HG02678 (cell line): Measurements from ENCODE around the gene NCOA3.
A peak's percentile ranks its signal among the peaks of the same experiment; 100 is the strongest.
"Not testable (repeated sequence)": the region's sequence is repeated elsewhere in the genome, so short reads cannot be mapped to it uniquely, and the experiment has no call there.

Source experiments
- ATAC-seq: cut with Tn5 transposase; IDR thresholded peaks from one replicate; pipeline ENCODE4 v1.9.1; 2021; ENCODE audit warnings: mild to moderate bottlenecking, moderate library complexity; ENCODE audit not compliant: unreplicated experiment

The NCOA3 gene

GRCh38 chr20:47501482-47502270, at the start of gene NCOA3:
Gene NCOA3 (plus strand): TSS chr20:47501887. CDS start chr20:47622248, 120,361 bp downstream.
- peak; percentile 80 for ATAC-seq

DNA sequence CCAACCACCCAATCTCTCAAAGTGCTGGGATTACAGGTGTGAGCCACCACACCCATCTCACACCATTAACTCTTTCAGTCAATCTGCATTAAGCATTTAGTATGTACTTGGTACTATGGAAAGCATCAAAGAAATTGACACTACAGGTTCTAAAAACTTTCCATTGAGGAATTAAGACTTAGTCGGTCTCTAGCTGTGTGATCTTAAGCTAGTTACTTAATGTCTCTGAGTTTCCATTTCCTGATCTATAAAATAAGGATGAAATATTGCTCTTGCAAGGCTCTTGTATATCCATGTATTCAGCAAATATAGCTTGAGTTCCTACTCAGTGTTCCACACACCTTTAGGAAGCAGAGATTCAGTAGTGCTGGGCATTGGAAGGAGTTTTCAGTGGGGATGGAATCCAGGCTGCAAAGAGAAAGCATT, 48.9 kb upstream of the NCOA3 start:
- ATAC-seq: no peak

DNA sequence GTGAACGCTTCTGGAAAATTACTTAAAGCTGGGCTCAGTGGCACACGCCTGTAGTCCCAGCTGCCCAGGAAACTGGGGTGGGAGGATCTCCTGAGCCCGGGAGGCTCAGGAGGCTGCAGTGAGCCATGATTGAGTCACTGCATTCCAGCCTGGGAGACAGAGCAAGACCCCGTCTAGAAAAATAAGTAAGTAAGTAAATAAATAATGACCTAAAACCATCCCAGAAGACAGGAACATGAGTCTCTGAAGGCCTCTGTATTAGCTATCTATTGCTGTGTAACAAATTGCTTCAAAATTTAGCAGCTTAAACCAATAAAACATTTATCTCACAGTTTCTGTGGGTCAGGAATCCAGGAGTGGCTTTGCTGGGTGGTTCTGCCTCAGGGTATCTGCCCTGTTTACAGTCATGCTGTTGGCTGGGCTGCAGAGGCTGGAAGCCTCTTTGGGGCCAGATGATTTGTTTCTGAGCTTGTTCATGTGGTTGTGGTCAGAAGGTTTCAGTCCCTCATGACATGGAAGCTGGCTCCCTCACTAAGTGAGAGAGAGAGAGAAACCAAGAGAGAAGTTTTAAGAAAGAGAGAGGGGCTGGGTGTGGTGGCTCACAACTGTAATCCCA, 48.4 kb upstream of the NCOA3 start:
- ATAC-seq: peak; percentile 93

DNA sequence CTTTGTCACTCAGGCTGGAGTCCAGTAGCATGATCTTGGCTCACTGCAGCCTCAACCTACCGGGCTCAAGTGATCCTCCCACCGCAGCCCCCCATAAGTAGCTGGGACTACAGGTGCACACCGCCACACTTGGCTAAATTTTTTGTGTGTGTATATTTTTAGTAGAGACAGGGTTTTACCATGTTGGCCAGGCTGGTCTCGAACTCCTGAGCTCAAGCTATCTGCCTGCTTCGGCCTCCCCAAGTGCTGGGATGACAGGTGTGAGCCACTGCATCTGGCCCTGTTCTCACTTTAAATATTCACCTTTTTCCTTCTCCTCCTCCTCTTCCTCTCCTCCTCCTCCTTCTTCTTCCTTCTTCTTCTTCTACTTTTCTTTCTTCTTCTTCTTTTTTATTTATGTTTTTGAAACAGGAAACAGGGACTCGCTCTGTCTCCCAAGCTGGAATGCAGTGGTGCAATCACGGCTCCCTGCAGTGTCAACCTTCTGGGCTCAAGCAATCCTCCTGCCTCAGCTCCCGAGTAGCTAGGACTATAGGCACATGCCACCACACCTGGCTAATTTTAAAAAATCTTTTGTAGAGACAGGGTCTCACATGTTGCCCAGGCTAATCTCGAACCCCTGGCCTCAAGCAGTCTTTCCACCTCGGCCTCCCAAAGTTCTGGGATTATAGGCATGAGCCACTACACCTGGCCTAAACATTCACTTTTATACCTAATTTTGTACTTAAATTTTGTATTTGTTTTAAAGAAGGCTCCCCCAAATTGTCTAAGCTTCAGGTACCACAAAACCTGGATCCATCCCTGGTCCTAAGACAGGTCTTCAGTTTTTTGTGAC, 47.2 kb upstream of the NCOA3 start:
- no peak for ATAC-seq

DNA sequence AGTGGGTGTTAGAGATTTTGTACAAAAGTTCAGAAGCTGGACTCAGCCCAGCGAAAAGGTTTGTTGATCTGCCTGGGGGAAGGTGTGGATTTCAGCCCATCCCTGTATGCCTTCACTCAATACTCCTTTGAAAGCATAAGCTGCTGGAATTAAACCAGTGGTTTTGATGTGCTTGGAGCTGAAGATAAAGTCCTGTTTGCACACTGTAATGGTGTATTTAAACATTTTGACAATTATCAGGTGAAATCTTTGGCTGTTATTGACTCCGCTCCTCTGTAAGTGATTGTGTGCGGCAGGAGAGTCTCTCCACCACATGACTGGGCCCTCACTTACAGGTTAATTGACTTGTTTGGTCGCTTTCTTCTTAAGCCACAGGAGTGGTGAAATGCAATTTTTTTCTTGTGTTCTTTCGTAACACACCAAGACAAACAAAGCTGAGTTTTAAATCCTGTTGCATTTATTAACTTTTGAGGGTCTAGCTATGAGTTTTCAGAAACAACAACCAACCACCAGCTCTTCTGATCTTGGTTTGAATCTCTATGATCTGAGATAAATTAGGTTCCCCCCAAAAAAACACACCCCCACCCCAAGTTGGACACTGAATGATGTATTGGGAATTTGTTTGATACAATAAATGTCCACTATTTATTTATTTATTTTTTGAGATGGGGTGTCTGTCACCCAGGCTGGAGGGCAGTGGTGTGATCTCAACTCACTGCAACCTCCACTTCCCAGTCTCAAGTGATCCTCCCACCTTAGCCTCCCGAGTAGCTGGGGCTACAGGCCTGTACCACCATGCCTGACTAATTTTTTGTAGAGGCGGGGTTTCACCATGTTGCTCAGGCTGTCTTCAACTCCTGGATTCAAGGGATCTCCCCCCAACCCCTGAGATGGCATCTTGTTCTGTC, 46.3 kb upstream of the NCOA3 start:
- no peak for ATAC-seq

DNA sequence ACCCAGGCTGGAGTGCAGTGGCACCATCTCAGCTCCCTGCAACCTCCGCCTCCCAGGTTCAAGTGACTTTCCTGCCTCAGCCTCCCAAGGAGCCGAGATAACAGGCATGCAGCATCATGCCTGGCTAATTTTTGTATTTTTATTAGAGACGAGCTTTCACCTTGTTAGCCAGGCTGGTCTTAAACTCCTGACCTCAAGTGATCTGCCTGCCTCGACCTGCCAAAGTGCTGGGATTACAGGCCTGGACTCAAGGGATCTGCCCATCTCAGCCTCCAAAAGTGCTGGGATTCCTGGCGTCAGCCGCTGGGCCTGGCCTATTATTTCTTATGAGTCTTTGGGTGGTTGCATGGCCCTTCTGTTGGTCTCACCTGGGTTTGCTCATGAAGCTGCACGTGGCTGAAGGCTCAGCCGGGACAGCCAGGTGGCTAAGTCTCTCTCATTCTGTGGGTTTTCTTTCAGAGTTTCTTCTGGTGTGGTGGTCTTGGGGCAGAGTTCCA, 45.6 kb upstream of the NCOA3 start:
- no peak for ATAC-seq

DNA sequence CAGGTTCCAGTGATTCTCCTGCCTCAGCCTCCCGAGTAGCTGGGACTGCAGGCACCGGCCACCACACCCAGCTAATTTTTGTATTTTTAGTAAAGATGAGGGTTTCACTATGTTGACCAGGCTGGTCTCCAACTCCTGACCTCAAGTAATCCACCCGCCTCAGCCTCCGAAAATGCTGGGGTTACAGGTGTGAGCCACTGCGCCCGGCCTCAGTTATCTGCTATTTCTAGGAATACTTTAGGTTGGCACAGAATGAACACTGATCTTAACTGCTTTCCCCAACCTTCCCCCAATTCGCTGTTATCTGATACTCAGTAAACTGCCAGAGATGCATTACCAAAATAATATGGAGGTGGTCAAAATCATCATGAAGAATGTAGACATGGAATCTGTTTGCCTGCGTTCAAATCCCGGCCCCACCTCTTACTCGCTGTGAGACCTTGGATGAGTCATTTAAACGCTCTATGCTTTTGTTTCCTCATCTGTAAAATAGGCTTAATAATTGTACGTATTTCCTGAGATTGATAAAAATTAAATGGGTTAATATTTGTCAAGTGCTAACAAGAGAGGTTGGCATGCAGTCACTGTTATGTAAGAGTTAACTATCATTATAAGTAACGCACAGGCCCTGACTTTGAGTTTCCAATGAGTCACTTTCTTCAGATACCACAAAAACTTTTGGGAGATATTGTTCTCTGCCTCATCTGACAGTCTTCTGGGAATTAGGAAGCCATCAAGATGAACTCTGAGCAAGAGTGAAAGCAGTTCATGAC, 44.5 kb upstream of the NCOA3 start:
- no peak for ATAC-seq

- ATAC-seq: not testable (repeated sequence)
Observed at GRCh38 chr20:47458280-47459050, 43.2 kb upstream of the NCOA3 start.

GRCh38 chr20:47459344-47460073, 42.2 kb upstream of the NCOA3 start:
- no peak for ATAC-seq

GRCh38 chr20:47460761-47461112, 41.0 kb upstream of the NCOA3 start:
- not testable (repeated sequence) for ATAC-seq

GRCh38 chr20:47461120-47461685, 40.5 kb upstream of the NCOA3 start:
- ATAC-seq: no peak

DNA sequence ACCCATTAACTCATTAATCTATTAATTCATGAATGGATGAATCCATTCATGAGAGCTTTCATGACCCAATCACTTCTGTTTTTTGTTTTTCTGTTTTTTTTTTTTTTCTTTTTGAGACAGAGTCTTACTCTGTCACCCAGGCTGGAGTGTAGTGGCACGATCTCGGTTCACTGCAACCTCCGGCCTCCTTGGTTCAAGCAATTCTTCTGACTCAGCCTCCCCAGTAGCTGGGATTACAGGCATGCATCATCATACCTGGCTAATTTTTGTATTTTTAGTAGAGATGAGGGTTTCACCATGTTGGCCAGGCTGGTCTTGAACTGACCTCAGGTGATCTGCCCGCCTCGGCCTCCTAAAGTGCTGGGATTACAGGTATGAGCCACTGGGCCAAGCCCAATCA, 39.8 kb upstream of the NCOA3 start:
- ATAC-seq: not testable (repeated sequence)

DNA sequence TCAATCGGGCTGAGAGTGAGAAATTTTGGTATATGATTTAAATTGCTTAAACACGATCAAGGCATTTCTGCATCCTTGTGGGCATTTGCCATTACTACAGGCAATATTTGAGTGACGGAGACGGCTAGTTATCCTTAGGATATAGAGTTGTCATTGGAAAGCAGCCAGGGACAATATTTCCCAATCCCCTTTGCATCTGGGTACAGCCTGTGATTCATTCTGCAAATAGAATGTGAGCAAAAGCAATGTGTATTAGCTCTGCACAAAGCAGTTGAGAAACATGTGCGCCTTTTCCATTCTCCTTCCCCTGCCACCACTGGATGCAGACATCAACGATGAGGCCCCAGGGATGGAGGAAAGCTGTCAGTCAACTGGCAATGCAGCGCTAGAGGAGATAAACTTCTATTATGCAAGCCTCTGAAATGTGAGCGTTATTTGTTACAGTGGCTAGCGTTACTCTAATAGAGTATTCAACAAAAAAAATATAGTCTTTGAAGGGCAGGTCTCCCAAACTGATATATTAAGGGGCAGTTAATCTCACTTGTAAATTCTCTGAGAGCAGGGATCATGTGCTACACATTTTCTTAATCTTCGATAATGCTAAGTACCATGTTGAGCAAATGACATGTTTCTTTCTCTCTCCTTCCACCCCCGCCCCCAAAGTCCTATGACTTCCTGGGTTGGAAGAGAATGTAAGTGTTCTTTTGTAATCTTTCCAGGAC, 37.1 kb upstream of the NCOA3 start:
- ATAC-seq: no peak

GRCh38 chr20:47465335-47466090, 36.2 kb upstream of the NCOA3 start:
- ATAC-seq: no peak

GRCh38 chr20:47466213-47466612, 35.5 kb upstream of the NCOA3 start:
- no peak for ATAC-seq

- no peak for ATAC-seq
Observed at GRCh38 chr20:47466704-47467459, 34.8 kb upstream of the NCOA3 start.
